Activated CD8-positive, alpha-beta memory T cell treated with anti-CD3 and anti-CD28 coated beads for 36 hours (primary cell): Measurements from ENCODE around the gene DUOX2. TPM values are rescaled to one million over a fixed set of nuclear protein-coding genes. Genes with fewer than 3 reads are reported as not detected.
"Not testable (repeated sequence)": the region's sequence is repeated elsewhere in the genome, so short reads cannot be mapped to it uniquely, and the experiment has no call there.

Experiments
- CTCF ChIA-PET: fragments of 350-600 bp; sonication (Branson Sonifier 250); formaldehyde crosslinking; loops from one replicate; lab custom pipeline; 2021; ENCODE audit warnings: antibody characterized with exemption; lab: Charles Lee
- POLR2A ChIA-PET: fragments of 350-600 bp; sonication (Branson Sonifier 250); formaldehyde crosslinking; loops from one replicate; lab custom pipeline; 2021; ENCODE audit warnings: antibody characterized with exemption; lab: Charles Lee
- total RNA-seq, 2 experiments: library from RNA; stranded (reverse); gene quantifications; one replicate each; pipeline ENCODE4 v1.2.3, GENCODE V29; 2021

Gene DUOX2
- total RNA-seq, 2 experiments from 2014 or later = 0.02 TPM; not detected in 1

- ChIA-PET CTCF (interaction anchor here (1.2 kb wide), 1 partner anchor 23 kb away, joined by 4 read pairs; no protein-coding TSS in a partner anchor), POLR2A (no interaction called here)
Measured at GRCh38 chr15:45141386-45141785, 27.4 kb upstream of the DUOX2 start.

GRCh38 chr15:45140557-45141250, 26.7 kb upstream of the DUOX2 start:
- ChIA-PET POLR2A (no interaction called here), CTCF (interaction anchor here (0.9 to 1.2 kb wide), 2 partner anchors 15 to 23 kb away, joined by 4 read pairs; no protein-coding TSS in a partner anchor)

DNA sequence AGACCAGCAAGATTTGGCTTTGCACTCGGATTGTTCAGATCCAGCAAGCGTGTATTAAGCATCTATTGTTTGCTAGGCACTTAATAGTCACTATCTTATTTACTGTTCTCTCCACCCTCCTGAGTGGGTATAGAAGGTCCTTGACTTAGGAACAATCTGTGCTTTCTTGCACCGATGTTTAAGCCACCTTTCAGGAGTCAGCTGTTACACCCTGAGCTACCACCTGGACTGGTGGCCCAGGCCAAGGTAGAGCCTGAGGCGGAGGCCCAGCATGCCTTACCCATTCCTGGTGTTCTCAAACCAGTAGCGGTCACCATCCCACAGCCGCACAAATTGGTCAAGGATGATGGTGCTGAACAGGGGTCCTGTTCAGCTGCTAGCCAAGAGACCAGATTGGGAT, 25.8 kb upstream of the DUOX2 start:
- POLR2A ChIA-PET = no interaction called here

GRCh38 chr15:45138814-45139765, 25.1 kb upstream of the DUOX2 start:
- CTCF ChIA-PET = interaction anchor here (1.0 kb wide), 1 partner anchor 12 kb away, joined by 3 read pairs; no protein-coding TSS in a partner anchor
- POLR2A ChIA-PET = no interaction called here

More for the DNA sequence above, 25.8 kb upstream of the DUOX2 start:
- CTCF ChIA-PET = interaction anchor here (0.9 kb wide), 1 partner anchor 16 kb away, joined by 4 read pairs; no protein-coding TSS in a partner anchor

- CTCF ChIA-PET = interaction anchor here (0.7 to 1.6 kb wide), 2 partner anchors 20 to 276 kb away, joined by 3 read pairs; no protein-coding TSS in a partner anchor
- POLR2A ChIA-PET = interaction anchor here (0.6 kb wide), 1 partner anchor 15 kb away, joined by 3 read pairs; no protein-coding TSS in a partner anchor
Measured at GRCh38 chr15:45137703-45138102, 23.7 kb upstream of the DUOX2 start.

GRCh38 chr15:45136378-45136764, 22.4 kb upstream of the DUOX2 start:
- CTCF ChIA-PET = interaction anchor here (1.0 to 1.6 kb wide), 2 partner anchors 11 to 18 kb away, joined by 3 read pairs; no protein-coding TSS in a partner anchor
- POLR2A ChIA-PET = no interaction called here

DNA sequence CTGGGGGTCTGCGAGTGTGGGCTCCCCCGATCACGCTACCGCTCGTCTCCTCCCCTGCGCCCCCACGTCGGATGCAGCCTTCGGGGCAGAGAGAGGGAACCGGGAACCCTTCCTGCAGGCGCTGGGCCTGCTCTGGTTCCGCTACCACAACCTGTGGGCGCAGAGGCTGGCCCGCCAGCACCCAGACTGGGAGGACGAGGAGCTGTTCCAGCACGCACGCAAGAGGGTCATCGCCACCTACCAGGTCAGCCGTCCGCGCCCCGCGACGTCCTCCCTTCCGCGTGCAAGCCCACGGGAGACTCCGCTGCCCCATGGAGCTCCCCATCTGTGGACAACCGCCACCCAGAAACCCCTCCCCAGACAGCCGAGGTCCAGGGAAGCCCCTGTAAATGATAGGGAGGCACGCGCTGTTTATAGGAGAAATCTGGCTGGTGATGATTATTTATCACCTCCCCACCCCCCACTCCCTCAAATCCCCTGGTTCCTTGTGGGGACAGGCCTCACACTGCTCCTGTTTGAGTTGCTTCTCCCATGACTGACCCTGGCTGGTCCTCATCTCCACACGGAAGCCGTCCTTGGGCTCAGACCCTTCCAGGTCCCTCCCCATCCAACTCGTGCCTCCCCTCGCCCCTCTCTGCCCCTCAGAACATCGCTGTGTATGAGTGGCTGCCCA, 21.9 kb upstream of the DUOX2 start:
- POLR2A ChIA-PET, CTCF ChIA-PET: not testable (repeated sequence)

GRCh38 chr15:45134682-45135604, 21.0 kb upstream of the DUOX2 start:
- ChIA-PET POLR2A (no interaction called here), CTCF (interaction anchor here (3.4 kb wide), 1 partner anchor 17 kb away, joined by 16 read pairs; no protein-coding TSS in a partner anchor)

DNA sequence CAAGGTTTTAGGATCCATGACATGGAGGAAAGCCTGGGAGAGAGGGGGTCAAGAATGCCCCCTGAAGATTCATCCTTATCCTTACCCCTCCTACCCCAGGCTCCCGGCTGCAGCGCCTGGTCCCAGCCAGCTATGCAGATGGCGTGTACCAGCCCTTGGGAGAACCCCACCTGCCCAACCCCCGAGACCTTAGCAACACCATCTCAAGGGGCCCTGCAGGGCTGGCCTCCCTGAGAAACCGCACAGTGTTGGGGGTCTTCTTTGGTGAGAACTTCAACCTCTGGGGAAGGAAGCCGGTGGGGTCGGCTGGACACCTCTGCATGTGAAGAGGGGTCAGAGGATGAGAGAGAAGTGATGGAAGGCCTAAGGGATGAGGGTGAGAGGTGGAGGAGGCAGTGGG, 20.1 kb upstream of the DUOX2 start:
- ChIA-PET POLR2A (no interaction called here), CTCF (interaction anchor here (1.1 to 3.4 kb wide), 2 partner anchors 16 to 18 kb away, joined by 3 to 16 read pairs; no protein-coding TSS in a partner anchor)

GRCh38 chr15:45133561-45133920, 19.6 kb upstream of the DUOX2 start:
- POLR2A ChIA-PET = no interaction called here

DNA sequence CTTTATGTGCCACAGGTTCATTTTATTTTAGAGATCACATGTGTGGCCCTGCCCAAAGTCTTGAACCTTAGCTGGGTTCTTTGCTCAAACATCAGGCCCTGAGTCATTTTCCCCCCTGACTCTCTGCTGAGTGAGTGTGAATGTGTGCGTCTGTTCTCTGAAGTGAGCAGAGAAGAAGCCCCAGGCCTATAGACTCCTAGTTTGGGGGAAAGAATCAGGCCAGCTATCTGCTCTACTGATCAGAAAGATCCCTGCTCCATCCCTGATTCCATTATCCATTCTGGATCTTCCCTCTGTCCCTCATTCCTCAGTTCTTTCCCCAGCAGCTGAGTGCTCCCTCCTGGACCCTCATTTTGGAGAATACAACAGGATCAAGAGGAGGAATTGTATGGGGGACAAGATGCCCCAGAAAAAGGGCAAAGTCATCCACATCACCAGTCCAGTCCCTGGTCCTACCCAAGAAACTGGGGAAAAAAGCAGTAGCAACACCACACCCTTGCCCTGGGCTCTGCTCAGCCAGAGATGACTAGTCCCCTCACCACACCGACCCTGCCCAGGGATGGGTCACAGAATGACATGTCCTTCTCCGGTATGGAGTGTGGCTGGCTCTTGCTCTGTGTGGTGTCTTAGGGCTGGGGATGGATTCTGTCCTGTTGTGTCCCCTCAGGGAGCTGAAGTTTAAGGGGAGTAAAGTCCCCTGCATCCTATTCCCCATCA, 19.0 kb upstream of the DUOX2 start:
- ChIA-PET CTCF (interaction anchor here (1.0 to 3.4 kb wide), 3 partner anchors 12 to 17 kb away, joined by 3 to 16 read pairs (median 4); no protein-coding TSS in a partner anchor), POLR2A (no interaction called here)

More at GRCh38 chr15:45133561-45133920, 19.6 kb upstream of the DUOX2 start:
- CTCF ChIA-PET = interaction anchor here (1.1 to 3.4 kb wide), 2 partner anchors 15 to 17 kb away, joined by 3 to 16 read pairs; no protein-coding TSS in a partner anchor

- CTCF ChIA-PET = interaction anchor here (0.6 to 1.3 kb wide), 2 partner anchors 31 to 381 kb away, joined by 3 read pairs; no protein-coding TSS in a partner anchor
- POLR2A ChIA-PET = no interaction called here
Measured at GRCh38 chr15:45131510-45131909, 17.5 kb upstream of the DUOX2 start.

DNA sequence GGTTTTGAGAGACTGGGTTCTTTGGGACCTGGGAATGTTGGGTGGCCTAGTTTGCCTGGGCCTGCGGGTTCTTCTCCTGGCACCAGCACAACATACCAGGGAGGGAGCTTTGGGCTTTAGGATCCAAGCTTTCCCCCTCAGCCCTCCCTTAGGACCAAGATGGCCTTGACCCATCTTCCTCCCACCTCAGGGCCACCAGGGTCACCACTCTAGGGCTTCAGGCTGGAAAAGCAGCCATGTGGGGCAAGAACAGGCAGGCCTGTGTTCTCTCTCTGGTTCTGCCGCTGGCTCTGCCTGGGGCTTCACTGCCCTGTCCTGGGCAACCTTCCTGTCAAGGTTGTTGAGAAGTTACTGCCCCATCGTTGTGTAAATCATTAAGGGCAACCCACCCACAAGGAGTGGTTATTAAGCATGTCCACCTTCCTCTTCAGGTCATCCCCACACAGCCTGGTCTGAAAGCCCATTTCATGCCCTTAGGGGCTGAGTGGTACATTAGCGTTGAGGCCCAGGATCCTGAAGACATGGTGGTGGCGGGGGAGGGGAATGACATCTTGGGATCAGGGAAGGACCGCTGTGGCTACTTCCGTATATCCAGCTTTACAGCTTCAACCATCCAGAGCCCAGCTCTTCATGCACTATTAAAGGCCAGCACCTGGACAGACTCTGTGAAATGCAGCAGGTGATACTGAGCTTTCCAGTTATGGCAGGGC, 16.5 kb upstream of the DUOX2 start:
- ChIA-PET CTCF (interaction anchor here (0.6 to 1.3 kb wide), 2 partner anchors 32 to 380 kb away, joined by 3 read pairs; no protein-coding TSS in a partner anchor), POLR2A (no interaction called here)

DNA sequence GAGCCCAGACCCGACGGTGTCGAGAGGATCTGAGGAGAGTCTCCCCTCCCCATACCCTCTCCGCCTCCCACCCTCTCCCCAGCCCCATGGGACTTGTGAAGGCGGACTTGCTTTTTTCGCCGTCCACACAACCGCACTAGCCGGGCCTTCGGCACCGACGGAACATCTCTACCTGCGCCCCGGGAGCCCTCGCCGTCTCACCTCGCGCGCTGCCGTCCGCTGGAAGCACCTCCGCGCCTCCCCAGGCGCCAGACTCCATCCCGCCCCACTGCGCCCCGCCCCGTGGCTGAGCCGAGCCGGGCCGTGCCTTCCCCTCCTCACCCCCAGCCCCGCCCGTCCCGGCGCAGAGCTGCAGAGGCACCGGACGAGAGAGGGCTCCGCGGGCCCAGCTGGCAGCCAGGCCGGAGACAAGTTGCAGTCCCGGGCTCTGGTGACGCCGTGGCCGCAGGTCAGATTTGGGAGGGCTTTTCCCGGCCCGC, 15.7 kb upstream of the DUOX2 start, which contains the start of the genes DUOX1 and DUOXA1:
TSS of gene DUOX1 (plus strand) at position 344 of the 479 bp plus-strand sequence. CDS start 1,973 bp downstream, outside the sequence.
TSS of gene DUOXA1 (minus strand) at position 229 of the 479 bp plus-strand sequence. CDS start 6,865 bp downstream, outside the sequence.
- POLR2A ChIA-PET = no interaction called here
- CTCF ChIA-PET = no interaction called here

- ChIA-PET POLR2A (no interaction called here), CTCF (no interaction called here)
Measured at GRCh38 chr15:45128971-45129639, 15.1 kb upstream of the DUOX2 start.
